Muscle layer of duodenum (tissue), 2 donors: ENCODE measurements around the gene PRRT4.

ENCODE experiments used
- H3K27ac ChIP-seq: one replicate; pipeline ENCODE4 v1.7.0; 2013; ENCODE audit warnings: mild to moderate bottlenecking, low read length
- H3K27me3 ChIP-seq: one replicate; pipeline ENCODE4 v1.7.0; 2013; ENCODE audit warnings: low read depth, mild to moderate bottlenecking, control low read depth, low read length
- H3K36me3 ChIP-seq, 2 donors: one replicate each; pipeline ENCODE4 v1.7.0; 2013; ENCODE audit warnings: low read length in 2 of 2, control low read depth in 1 of 2, mild to moderate bottlenecking in 1 of 2; ENCODE audit not compliant: insufficient read depth in 2 of 2, control insufficient read depth in 1 of 2
- H3K4me1 ChIP-seq, 2 donors: one replicate each; pipeline ENCODE4 v1.7.0; 2013; ENCODE audit warnings: low read length in 2 of 2, mild to moderate bottlenecking in 2 of 2, control low read depth in 1 of 2, moderate library complexity in 1 of 2; ENCODE audit not compliant: insufficient read depth in 2 of 2, control insufficient read depth in 1 of 2
- H3K4me3 ChIP-seq, 2 donors: one replicate each; pipeline ENCODE4 v1.7.0; 2013; ENCODE audit warnings: low read length in 2 of 2, low read depth in 1 of 2, mild to moderate bottlenecking in 1 of 2
- H3K9me3 ChIP-seq, 2 donors: one replicate each; pipeline ENCODE4 v1.7.0; 2013; ENCODE audit warnings: low read length in 2 of 2, control low read depth in 1 of 2, mild to moderate bottlenecking in 1 of 2; ENCODE audit not compliant: control insufficient read depth in 1 of 2
- donor health status: healthy.

PRRT4 gene

GRCh38 chr7:128303643-128304042, 57.8 kb downstream of the PRRT4 start:
- H3K9me3 ChIP-seq = no peaks in the 10 kb centered on the region
- H3K27me3 ChIP-seq = no peaks in the 10 kb centered on the region
- peaks cover 15 to 38% of the 10 kb centered on the region in 2 donors for H3K36me3 ChIP-seq
- H3K4me3 ChIP-seq = no peak overlapping the region
- H3K27ac ChIP-seq = no peak overlapping the region
- peaks cover 0 to 4% of the 10 kb centered on the region in 2 donors for H3K4me1 ChIP-seq

DNA sequence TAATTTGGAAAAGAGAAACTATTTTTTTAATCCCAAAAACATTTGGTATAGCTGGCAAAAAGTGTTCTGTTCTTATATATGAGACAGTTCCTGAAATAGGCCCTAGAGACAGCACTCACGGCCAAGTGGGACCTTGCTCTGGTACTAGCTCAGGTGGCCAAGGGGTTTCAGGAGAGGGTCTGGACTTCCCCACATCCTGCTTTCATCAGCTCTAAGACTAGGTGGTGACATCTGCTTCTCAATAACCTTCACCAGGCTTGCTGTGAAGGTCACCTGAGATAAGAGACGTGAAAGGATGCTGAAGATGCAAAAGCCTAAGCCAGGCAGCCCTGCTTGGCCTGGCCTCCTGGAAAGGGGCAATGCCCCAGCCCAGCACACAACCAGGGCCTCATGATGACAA, 58.4 kb downstream of the PRRT4 start:
- H3K36me3 ChIP-seq = peaks cover 15 to 35% of the 10 kb centered on the region in 2 donors
- no peaks in the 10 kb centered on the region for H3K9me3 ChIP-seq

DNA sequence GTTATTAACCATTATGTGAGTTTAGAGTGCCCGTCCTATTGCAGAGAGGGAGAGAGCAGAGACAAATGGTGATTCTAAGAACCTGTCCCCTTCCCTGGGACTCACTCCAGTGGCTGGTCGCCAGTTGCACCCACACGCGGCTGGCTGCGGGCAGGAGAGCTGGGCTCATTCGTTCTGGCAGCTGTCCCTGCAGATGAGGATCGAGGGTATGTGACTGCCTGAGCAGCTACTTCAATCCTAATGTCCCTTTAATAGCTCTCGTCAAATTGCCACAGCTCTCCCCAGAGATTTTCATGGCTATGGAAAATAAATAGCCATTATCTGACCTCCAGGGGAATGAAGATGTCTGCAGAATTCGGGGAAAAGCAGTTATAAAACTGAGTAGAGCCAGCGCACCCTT, 59.4 kb downstream of the PRRT4 start:
- Histone ChIP-seq H3K27me3 (no peaks in the 10 kb centered on the region), H3K4me1 (peaks cover 0 to 4% of the 10 kb centered on the region in 2 donors), H3K9me3 (no peaks in the 10 kb centered on the region), H3K27ac (no peak overlapping the region), H3K36me3 (peaks cover 13 to 25% of the 10 kb centered on the region in 2 donors), H3K4me3 (no peak overlapping the region)

More for the DNA sequence above, 58.4 kb downstream of the PRRT4 start:
- Histone ChIP-seq H3K27ac (no peak overlapping the region), H3K4me3 (no peak overlapping the region), H3K27me3 (no peaks in the 10 kb centered on the region), H3K4me1 (peaks cover 0 to 4% of the 10 kb centered on the region in 2 donors)
